ENCODE results near the gene TPM1. TPM values are rescaled to one million over a fixed set of nuclear protein-coding genes. Genes with fewer than 3 reads are reported as not detected.

Gene TPM1
- total and polyA plus RNA-seq, 7 experiments from 2014 or later: 6.0 to 24.7 (median 12.9) TPM

DNA sequence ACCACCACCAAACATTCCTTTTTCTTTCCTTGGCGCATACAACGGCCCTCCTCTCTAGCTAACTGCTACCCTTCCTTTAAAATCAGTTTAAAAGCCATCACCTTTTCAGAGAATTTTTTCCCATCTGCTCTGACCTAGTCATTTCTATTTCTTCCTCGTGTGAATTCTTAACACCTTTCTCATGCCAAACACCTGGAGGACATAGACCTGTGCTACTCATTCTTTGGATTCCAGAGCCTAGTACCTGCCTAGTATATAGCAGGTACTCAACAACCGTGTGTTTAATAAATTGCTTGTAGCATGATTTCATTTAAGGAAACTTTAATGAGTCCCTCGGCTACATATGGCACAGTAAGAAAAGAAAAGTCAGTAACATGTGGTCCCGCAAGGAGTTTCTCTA is 2.0 kb upstream of the TPM1 start:
- ChIA-PET POLR2A (no interaction called here), CTCF (interaction anchor here (2.5 kb wide), 1 partner anchor 7 kb away, joined by 9 read pairs; no protein-coding TSS in a partner anchor)
- Mint-ChIP-seq H3K27me3 (peaks cover 42 to 68% (median 53%) of the 10 kb centered on the region in 5 donors), H3K27ac (no peak overlapping the region), H3K4me1 (peaks cover 7 to 22% (median 11%) of the 10 kb centered on the region in 7 donors), H3K4me3 (no peak overlapping the region), H3K36me3 (no peaks in the 10 kb centered on the region), H3K9me3 (peaks cover 0 to 4% (median 0%) of the 10 kb centered on the region in 11 donors)
- H3K4me3 ChIP-seq (ENCODE audit: low read length): no peak overlapping the region
- no peaks in the 10 kb centered on the region for H3K9me3 ChIP-seq (ENCODE audit: control insufficient read depth in 2 of 3, low read length in 3 of 3)
- intact Hi-C loops (cut with micrococcal nuclease): loop anchor here in 1 of 2 donors (10.0 kb wide), 1 partner anchor 1054 kb away; the partner anchor contains the start of genes CIAO2A and SNX1
- no peaks in the 10 kb centered on the region for H3K36me3 ChIP-seq (ENCODE audit: control insufficient read depth in 2 of 3, insufficient read depth in 3 of 3, low read length in 3 of 3)
- H3K27me3 ChIP-seq (ENCODE audit: control insufficient read depth in 2 of 2, insufficient read depth in 2 of 2, low read length in 2 of 2): peaks cover 10 to 17% of the 10 kb centered on the region in 2 donors
- no peak for DNase-seq
- peaks cover 0 to 9% of the 10 kb centered on the region in 2 donors for H3K4me1 ChIP-seq (ENCODE audit: control insufficient read depth in 2 of 2, insufficient read depth in 2 of 2, low read length in 2 of 2)
- no peak for ATAC-seq
- no peak overlapping the region for H3K27ac ChIP-seq (ENCODE audit: low read depth, low read length)

DNA sequence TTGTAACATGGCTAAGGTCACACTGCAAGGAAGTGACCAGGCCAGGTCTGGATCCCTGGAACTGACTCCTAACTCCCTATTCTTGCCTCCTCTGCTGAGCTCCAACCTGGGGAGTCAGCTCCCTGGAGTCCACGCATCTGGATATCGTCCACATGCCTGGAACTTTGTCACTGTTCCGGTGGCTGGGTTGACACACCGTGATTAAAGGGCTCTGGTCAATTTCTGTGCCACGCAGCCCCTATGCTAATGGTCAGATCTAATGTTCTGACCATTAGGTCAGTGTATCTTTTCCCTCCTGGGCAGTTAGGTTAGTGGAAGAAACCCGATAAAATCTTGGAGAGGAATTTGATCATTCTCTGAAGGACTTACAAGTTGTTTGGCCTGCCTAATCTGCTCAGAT is 1.6 kb upstream of the TPM1 start:
- Histone ChIP-seq H3K27ac (ENCODE audit: low read depth, low read length) (no peak overlapping the region), H3K36me3 (ENCODE audit: control insufficient read depth in 2 of 3, insufficient read depth in 3 of 3, low read length in 3 of 3) (no peaks in the 10 kb centered on the region), H3K4me1 (ENCODE audit: control insufficient read depth in 2 of 2, insufficient read depth in 2 of 2, low read length in 2 of 2) (peaks cover 0 to 9% of the 10 kb centered on the region in 2 donors), H3K9me3 (ENCODE audit: control insufficient read depth in 2 of 3, low read length in 3 of 3) (no peaks in the 10 kb centered on the region), H3K4me3 (ENCODE audit: low read length) (no peak overlapping the region), H3K27me3 (ENCODE audit: control insufficient read depth in 2 of 2, insufficient read depth in 2 of 2, low read length in 2 of 2) (peaks cover 14 to 20% of the 10 kb centered on the region in 2 donors)
- H3K27me3 Mint-ChIP-seq: peaks cover 47 to 72% (median 57%) of the 10 kb centered on the region in 5 donors
- CTCF ChIA-PET: no interaction called here
- no peak for DNase-seq
- no peak overlapping the region for H3K27ac Mint-ChIP-seq
- peaks cover 0 to 4% (median 0%) of the 10 kb centered on the region in 11 donors for H3K9me3 Mint-ChIP-seq
- intact Hi-C loops (cut with micrococcal nuclease): loop anchor here in 1 of 2 donors (10.0 kb wide), 1 partner anchor 1054 kb away; the partner anchor contains the start of genes CIAO2A and SNX1
- H3K4me1 Mint-ChIP-seq: peaks cover 7 to 22% (median 11%) of the 10 kb centered on the region in 7 donors
- POLR2A ChIA-PET: no interaction called here
- no peak for ATAC-seq
- H3K4me3 Mint-ChIP-seq: peak overlapping the region in 2 of 10 donors; percentile 14 to 80
- H3K36me3 Mint-ChIP-seq: no peaks in the 10 kb centered on the region

DNA sequence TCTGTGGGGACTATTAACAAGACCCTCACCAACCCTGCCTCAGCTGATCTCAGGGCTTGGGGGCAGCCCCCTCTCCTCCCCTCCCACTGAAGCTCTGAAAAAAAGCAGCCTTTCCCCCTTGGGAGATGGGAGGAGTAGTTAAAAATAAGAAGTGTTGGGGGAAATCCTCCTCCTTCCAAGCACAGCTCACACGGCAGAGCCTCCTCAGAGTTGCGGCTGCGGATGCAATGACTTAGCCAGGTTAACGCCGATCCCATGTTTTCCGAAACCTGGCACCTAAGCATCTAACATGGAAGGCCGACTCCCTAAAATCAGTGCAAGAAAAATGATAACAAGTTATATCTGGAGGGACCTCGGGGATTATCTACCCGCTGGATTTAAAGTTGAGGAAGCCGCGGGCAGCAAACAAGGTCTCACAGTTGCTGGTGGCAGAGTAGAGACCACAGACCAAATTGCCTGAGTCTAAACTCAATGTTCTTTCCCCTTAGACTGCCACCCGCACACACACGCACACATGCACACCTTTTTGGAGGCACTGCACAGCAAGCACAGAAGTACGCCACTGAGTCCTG is 1.1 kb upstream of the TPM1 start:
- peaks cover 0 to 4% (median 0%) of the 10 kb centered on the region in 11 donors for H3K9me3 Mint-ChIP-seq
- no peak overlapping the region for H3K27ac Mint-ChIP-seq
- intact Hi-C loops (cut with micrococcal nuclease): loop anchor here in 1 of 2 donors (10.0 kb wide), 1 partner anchor 1053 kb away; the partner anchor contains the start of genes CIAO2A and SNX1
- H3K4me3 Mint-ChIP-seq: peak overlapping the region in 8 of 10 donors; percentile 18 to 80 (median 55)
- DNase-seq (no peak), ATAC-seq (no peak)
- peaks cover 17 to 24% of the 10 kb centered on the region in 2 donors for H3K27me3 ChIP-seq (ENCODE audit: control insufficient read depth in 2 of 2, insufficient read depth in 2 of 2, low read length in 2 of 2)
- H3K36me3 Mint-ChIP-seq: no peaks in the 10 kb centered on the region
- peaks cover 51 to 77% (median 62%) of the 10 kb centered on the region in 5 donors for H3K27me3 Mint-ChIP-seq
- no peaks in the 10 kb centered on the region for H3K36me3 ChIP-seq (ENCODE audit: control insufficient read depth in 2 of 3, insufficient read depth in 3 of 3, low read length in 3 of 3)
- H3K4me1 Mint-ChIP-seq: peaks cover 7 to 22% (median 11%) of the 10 kb centered on the region in 7 donors
- H3K9me3 ChIP-seq (ENCODE audit: control insufficient read depth in 2 of 3, low read length in 3 of 3): no peaks in the 10 kb centered on the region
- POLR2A ChIA-PET: no interaction called here
- peaks cover 0 to 9% of the 10 kb centered on the region in 2 donors for H3K4me1 ChIP-seq (ENCODE audit: control insufficient read depth in 2 of 2, insufficient read depth in 2 of 2, low read length in 2 of 2)
- H3K4me3 ChIP-seq (ENCODE audit: low read length): no peak overlapping the region
- no peak overlapping the region for H3K27ac ChIP-seq (ENCODE audit: low read depth, low read length)
- CTCF ChIA-PET: no interaction called here

GRCh38 chr15:63042877-63043334 is 359 bp downstream of the TPM1 start:
- H3K4me1 ChIP-seq (ENCODE audit: control insufficient read depth in 2 of 2, insufficient read depth in 2 of 2, low read length in 2 of 2): peaks cover 5 to 9% of the 10 kb centered on the region in 2 donors
- Mint-ChIP-seq H3K9me3 (peaks cover 0 to 4% (median 0%) of the 10 kb centered on the region in 11 donors), H3K36me3 (no peaks in the 10 kb centered on the region), H3K27me3 (peaks cover 57 to 89% (median 68%) of the 10 kb centered on the region in 5 donors), H3K4me3 (peak overlapping the region; percentile 51 to 81 (median 72)), H3K4me1 (peaks cover 7 to 27% (median 11%) of the 10 kb centered on the region in 7 donors), H3K27ac (no peak overlapping the region)
- intact Hi-C loops (cut with micrococcal nuclease): loop anchor here in 1 of 2 donors (10.0 kb wide), 1 partner anchor 1052 kb away; the partner anchor contains the start of genes CIAO2A and SNX1
- H3K4me3 ChIP-seq (ENCODE audit: low read length): peak overlapping the region; percentile 8
- no peak overlapping the region for H3K27ac ChIP-seq (ENCODE audit: low read depth, low read length)
- peaks cover 17 to 29% of the 10 kb centered on the region in 2 donors for H3K27me3 ChIP-seq (ENCODE audit: control insufficient read depth in 2 of 2, insufficient read depth in 2 of 2, low read length in 2 of 2)
- CTCF ChIA-PET: no interaction called here
- DNase-seq: no peak
- no peaks in the 10 kb centered on the region for H3K36me3 ChIP-seq (ENCODE audit: control insufficient read depth in 2 of 3, insufficient read depth in 3 of 3, low read length in 3 of 3)
- H3K9me3 ChIP-seq (ENCODE audit: control insufficient read depth in 2 of 3, low read length in 3 of 3): no peaks in the 10 kb centered on the region
- POLR2A ChIA-PET: no interaction called here
- ATAC-seq: no peak

- H3K9me3 Mint-ChIP-seq: peaks cover 0 to 4% (median 0%) of the 10 kb centered on the region in 11 donors
- no peaks in the 10 kb centered on the region for H3K36me3 Mint-ChIP-seq
- ChIA-PET POLR2A (no interaction called here), CTCF (no interaction called here)
- peak overlapping the region; percentile 8 for H3K4me3 ChIP-seq (ENCODE audit: low read length)
- intact Hi-C loops (cut with micrococcal nuclease): loop anchor here in 1 of 2 donors (10.0 kb wide), 1 partner anchor 1051 kb away; the partner anchor contains the start of genes CIAO2A and SNX1
- peak overlapping the region; percentile 41 to 81 (median 72) for H3K4me3 Mint-ChIP-seq
- peaks cover 7 to 27% (median 12%) of the 10 kb centered on the region in 7 donors for H3K4me1 Mint-ChIP-seq
- H3K9me3 ChIP-seq (ENCODE audit: control insufficient read depth in 2 of 3, low read length in 3 of 3): no peaks in the 10 kb centered on the region
- DNase-seq (peak in 6 of 9 donors; percentile 5 to 30 (median 10)), ATAC-seq (no peak)
- peaks cover 17 to 29% of the 10 kb centered on the region in 2 donors for H3K27me3 ChIP-seq (ENCODE audit: control insufficient read depth in 2 of 2, insufficient read depth in 2 of 2, low read length in 2 of 2)
- H3K4me1 ChIP-seq (ENCODE audit: control insufficient read depth in 2 of 2, insufficient read depth in 2 of 2, low read length in 2 of 2): peaks cover 5 to 9% of the 10 kb centered on the region in 2 donors
- peaks cover 57 to 84% (median 68%) of the 10 kb centered on the region in 5 donors for H3K27me3 Mint-ChIP-seq
- H3K27ac ChIP-seq (ENCODE audit: low read depth, low read length): no peak overlapping the region
- no peak overlapping the region for H3K27ac Mint-ChIP-seq
- no peaks in the 10 kb centered on the region for H3K36me3 ChIP-seq (ENCODE audit: control insufficient read depth in 2 of 3, insufficient read depth in 3 of 3, low read length in 3 of 3)
Measured at GRCh38 chr15:63043335-63044076, 959 bp downstream of the TPM1 start.

DNA sequence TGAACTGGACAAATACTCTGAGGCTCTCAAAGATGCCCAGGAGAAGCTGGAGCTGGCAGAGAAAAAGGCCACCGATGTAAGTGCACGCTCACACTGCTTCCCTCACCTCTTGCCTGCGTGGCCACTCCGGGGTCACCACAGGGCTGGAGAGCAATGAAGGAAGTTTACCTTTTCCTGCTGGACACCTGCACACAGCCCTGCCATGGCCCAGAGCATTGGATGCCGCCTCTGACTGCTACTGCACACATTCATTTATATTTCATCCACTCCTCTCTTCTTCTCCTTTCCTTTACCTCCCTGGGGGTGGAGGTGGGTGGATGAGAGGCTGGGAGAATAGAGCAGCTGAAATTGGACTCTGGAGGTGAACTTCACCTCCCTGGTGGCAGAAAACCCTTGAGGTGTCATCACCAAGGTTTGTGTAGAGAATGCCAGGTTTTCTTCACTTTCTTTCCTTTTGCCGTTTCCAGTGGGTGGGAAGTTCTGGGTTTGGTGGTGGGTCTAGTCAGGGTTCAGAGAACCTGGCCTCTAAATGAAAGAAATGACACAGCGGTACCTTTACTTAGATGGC is 1.6 kb downstream of the TPM1 start:
- H3K4me3 Mint-ChIP-seq: peak overlapping the region in 9 of 10 donors; percentile 7 to 80 (median 49)
- Histone ChIP-seq H3K27ac (ENCODE audit: low read depth, low read length) (no peak overlapping the region), H3K4me1 (ENCODE audit: control insufficient read depth in 2 of 2, insufficient read depth in 2 of 2, low read length in 2 of 2) (peaks cover 9 to 10% of the 10 kb centered on the region in 2 donors), H3K9me3 (ENCODE audit: control insufficient read depth in 2 of 3, low read length in 3 of 3) (no peaks in the 10 kb centered on the region), H3K27me3 (ENCODE audit: control insufficient read depth in 2 of 2, insufficient read depth in 2 of 2, low read length in 2 of 2) (peaks cover 17 to 29% of the 10 kb centered on the region in 2 donors), H3K4me3 (ENCODE audit: low read length) (no peak overlapping the region), H3K36me3 (ENCODE audit: control insufficient read depth in 2 of 3, insufficient read depth in 3 of 3, low read length in 3 of 3) (no peaks in the 10 kb centered on the region)
- intact Hi-C loops (cut with micrococcal nuclease): loop anchor here in 1 of 2 donors (10.0 kb wide), 1 partner anchor 1051 kb away; the partner anchor contains the start of genes CIAO2A and SNX1
- H3K9me3 Mint-ChIP-seq: peaks cover 0 to 4% (median 0%) of the 10 kb centered on the region in 11 donors
- peaks cover 8 to 32% (median 16%) of the 10 kb centered on the region in 7 donors for H3K4me1 Mint-ChIP-seq
- ChIA-PET CTCF (no interaction called here), POLR2A (no interaction called here)
- peaks cover 0 to 1% (median 0%) of the 10 kb centered on the region in 5 donors for H3K36me3 Mint-ChIP-seq
- no peak overlapping the region for H3K27ac Mint-ChIP-seq
- no peak for DNase-seq
- ATAC-seq: no peak
- H3K27me3 Mint-ChIP-seq: peaks cover 57 to 84% (median 67%) of the 10 kb centered on the region in 5 donors

Measured in naive thymus-derived CD4-positive, alpha-beta T cell (primary cell).